K562 (cell line): ENCODE measurements around the gene MIDN. TPM values are rescaled to one million over a fixed set of nuclear protein-coding genes. Genes with fewer than 3 reads are reported as not detected.

ENCODE experiments used
- ATAC-seq: fragments of 200-7000 bp; cut with Tn5 transposase; 3 replicates; pipeline ENCODE4 v1.9.1; 2020; ENCODE audit warnings: moderate library complexity
- BruUV-seq: library from RNA; stranded (reverse); fragments of 400-500 nt; replicated peaks from 2 replicates; lab custom pipeline; 2021; lab: Mats Ljungman, UMichigan
- CTCF ChIA-PET: fragments of 300-600 bp; formaldehyde crosslinking; extraction: SDS; loops from one replicate; lab custom pipeline; 2021; ENCODE audit warnings: low intra/inter-chr PET ratio; lab: Yijun Ruan, JAX
- POLR2A ChIA-PET: fragments of 300-600, 350-650 bp; sonication (Branson Sonifier 250); formaldehyde crosslinking; extraction: SDS; loops from one replicate; lab custom pipeline; 2021; ENCODE audit warnings: antibody characterized with exemption, inconsistent platforms; lab: Yijun Ruan, JAX
- DNase-seq, 4 experiments: peaks; one replicate each; pipeline versions ENCODE4 v3.0.0 to v3.0.0-alpha.2; 2011 to 2018; ENCODE audit warnings: low spot score in 3 of 4, mixed read lengths in 3 of 4; ENCODE audit errors: extremely low read depth in 1 of 4
- FAIRE-seq: peaks from 2 replicates; lab custom pipeline; 2011; peaks lifted over from hg19 to GRCh38; lab: Jason Lieb, UNC
- H2AFZ ChIP-seq: 2 replicates; pipeline ENCODE4 v1.6.0; 2011; ENCODE audit warnings: low read depth, low read length, control low read depth, inconsistent platforms
- H3K27ac ChIP-seq: fragments of 200-600 bp; 3 replicates; pipeline ENCODE4 v1.8.0; 2011; ENCODE audit warnings: low read depth, mild to moderate bottlenecking, control low read depth, inconsistent platforms, low read length, moderate library complexity, mixed read lengths; ENCODE audit errors: extremely low read depth
- H3K27me3 ChIP-seq, 2 experiments: fragments of 300-600 bp in 1 of 2; 2 replicates in 1 of 2; 3 replicates in 1 of 2; pipeline versions ENCODE4 v1.6.0 to v1.8.0; 2011; ENCODE audit warnings: inconsistent platforms in 2 of 2, low read length in 2 of 2, mild to moderate bottlenecking in 1 of 2, mixed read lengths in 1 of 2, moderate library complexity in 1 of 2; ENCODE audit not compliant: control insufficient read depth in 2 of 2, insufficient read depth in 2 of 2
- H3K36me3 ChIP-seq: fragments of 300-600 bp; 3 replicates; pipeline ENCODE4 v1.8.0; 2011; ENCODE audit warnings: mild to moderate bottlenecking, low read length, inconsistent platforms; ENCODE audit not compliant: control insufficient read depth, insufficient read depth
- H3K4me1 ChIP-seq, 2 experiments: fragments of 200-600 bp in 1 of 2; replicated peaks in 1 of 2; 2 replicates in 1 of 2; 3 replicates in 1 of 2; pipeline versions ENCODE4 v1.5.1 to v1.8.0; 2011; ENCODE audit warnings: inconsistent platforms in 2 of 2, low read length in 2 of 2, mild to moderate bottlenecking in 1 of 2, mixed read lengths in 1 of 2, moderate library complexity in 1 of 2; ENCODE audit not compliant: control insufficient read depth in 2 of 2, insufficient read depth in 2 of 2
- H3K4me2 ChIP-seq: 2 replicates; pipeline ENCODE4 v1.6.1; 2011; ENCODE audit warnings: low read length, control low read depth, inconsistent platforms, mixed read lengths; ENCODE audit not compliant: insufficient read depth
- H3K4me3 ChIP-seq: fragments of 200-600 bp; sonication (generic), shearing (Covaris generic); 2 replicates; pipeline ENCODE4 v1.5.1; 2016; ENCODE audit warnings: control low read depth, inconsistent platforms
- H3K79me2 ChIP-seq: fragments of 200-600 bp; 3 replicates; pipeline ENCODE4 v1.8.0; 2011; ENCODE audit warnings: low read length, inconsistent platforms; ENCODE audit not compliant: control insufficient read depth, insufficient read depth
- H3K9ac ChIP-seq, 2 experiments: 2 replicates each; pipeline versions ENCODE4 v1.6.0 to v1.6.1; 2011; ENCODE audit warnings: low read depth in 2 of 2, low read length in 2 of 2, control low read depth in 1 of 2, inconsistent platforms in 1 of 2, mild to moderate bottlenecking in 1 of 2, mixed read lengths in 1 of 2; ENCODE audit not compliant: insufficient read depth in 1 of 2
- H3K9me1 ChIP-seq: one replicate; pipeline ENCODE4 v1.6.0; 2011; ENCODE audit warnings: inconsistent platforms, mild to moderate bottlenecking, low read length, moderate library complexity; ENCODE audit not compliant: control insufficient read depth, insufficient read depth
- H3K9me3 ChIP-seq: replicated peaks from 2 replicates; pipeline ENCODE4 v1.5.1; 2011; ENCODE audit warnings: low read depth, low read length, inconsistent platforms; ENCODE audit not compliant: control insufficient read depth, insufficient read depth
- H4K20me1 ChIP-seq: replicated peaks from 2 replicates; pipeline ENCODE4 v1.6.1; 2011; ENCODE audit warnings: low read length, inconsistent platforms, mixed read lengths; ENCODE audit not compliant: control insufficient read depth, insufficient read depth
- MECOM ChIP-seq: fragments of 250-450 bp; sonication (Bioruptor Pico); IDR thresholded peaks from 2 replicates; pipeline ENCODE4 v1.8.0; 2022; ENCODE audit warnings: inconsistent platforms
- NFYB ChIP-seq: IDR thresholded peaks from 2 replicates; pipeline ENCODE4 v1.6.1; 2011; ENCODE audit warnings: mild to moderate bottlenecking, moderate library complexity; ENCODE audit not compliant: insufficient read length; ENCODE audit errors: extremely low read depth
- POLR2G ChIP-seq: fragments of 200-400 bp; formaldehyde crosslinking; IDR thresholded peaks from 2 replicates; pipeline ENCODE4 v1.6.1; 2017; ENCODE audit warnings: low read depth, mild to moderate bottlenecking, antibody characterized with exemption, low read length, moderate library complexity
- RBFOX2 ChIP-seq: fragments of 200-400 bp; formaldehyde crosslinking; IDR thresholded peaks from 2 replicates; pipeline ENCODE4 v1.6.1; 2017; ENCODE audit warnings: low read depth, mild to moderate bottlenecking, low read length, moderate library complexity
- WGBS: fragments of 100-300 bp; shearing (Covaris generic); methylation state at CpG from one replicate; pipeline ENCODE4 v1.1.6; 2016; ENCODE audit warnings: low coverage, mixed read lengths; ENCODE audit not compliant: insufficient coverage; ENCODE audit errors: missing lambda C conversion rate; 5-methylcytosine and 5-hydroxymethylcytosine counted together
- in situ Hi-C: fragments of 300-500 bp; cut with MboI; formaldehyde crosslinking; loops from 4 replicates; pipeline ENCODE4 v1.15.0; 2018; ENCODE audit warnings: inconsistent platforms, mixed read lengths
- intact Hi-C: fragments of 100-400 bp; cut with micrococcal nuclease; formaldehyde crosslinking; loops from 2 replicates; pipeline ENCODE4 v1.14.2; 2022
- polyA plus RNA-seq, 8 experiments: library from polyadenylated mRNA; depleted of rRNA in 4 of 8; stranded (reverse) in 5 of 8; unstranded in 3 of 8; fragments of >200 nt; fragmentation: Nextera tagmentation in 2 of 8; fragmentation: Illumina TruSeq in 1 of 8; extraction: Ambion mirVana in 2 of 8; extraction: Trizol in 1 of 8; gene quantifications; 2 replicates each; pipeline versions ENCODE4 v1.2.1 to v1.2.3, GENCODE V29; 2011 to 2014; ENCODE audit warnings: inconsistent platforms in 1 of 8, missing spikeins in 1 of 8
- total RNA-seq, 7 experiments: library from RNA; depleted of rRNA in 6 of 7; stranded (reverse); fragments of >200 nt in 6 of 7; fragmentation: Illumina TruSeq in 2 of 7; extraction: Trizol in 2 of 7; gene quantifications; 2 replicates each; pipeline versions ENCODE4 v1.2.1 to v1.2.3, GENCODE V29; 2011 to 2021; ENCODE audit warnings: low replicate concordance in 1 of 7
- TF ChIP-seq, protein P1 (sequence below): fragments of 450-650 bp; formaldehyde crosslinking; IDR thresholded peaks from 2 replicates; pipeline ENCODE4 v1.4.0; 2020; ENCODE audit warnings: mild to moderate bottlenecking

Gene MIDN
- total and polyA plus RNA-seq, 9 of the 15 experiments (the other 6 are each of a cell fraction or from before 2014, with no cell fraction given), result 0.17 to 120 (median 10.1) TPM

DNA sequence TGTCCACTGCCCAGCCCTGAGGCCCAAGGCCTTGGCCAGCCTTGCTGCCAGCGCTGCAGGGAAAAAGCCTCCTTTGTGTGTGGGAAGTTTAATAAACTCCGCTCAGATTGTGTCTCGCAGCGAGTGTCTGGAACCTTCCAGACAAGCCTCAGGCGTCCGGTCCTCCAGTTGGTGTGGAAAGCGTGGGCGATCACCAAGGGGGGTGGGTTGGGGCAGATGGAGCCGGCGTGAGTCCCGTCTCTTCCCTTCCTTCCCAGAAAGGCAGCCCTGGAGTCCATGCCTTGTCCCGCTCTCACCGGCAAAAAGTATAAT, 38.2 kb upstream of the MIDN start:
- Histone ChIP-seq H4K20me1 (peaks cover 54% of the 10 kb centered on the region), H3K36me3 (peaks cover 65% of the 10 kb centered on the region; the same call in 2 of the 3 replicates), H3K9me3 (no peaks in the 10 kb centered on the region), H3K27me3 (no peaks in the 10 kb centered on the region), H3K9ac (peak overlapping the region in 1 of 2 experiments; percentile 83; a peak in 2 of 4 replicates), H3K4me1 (peaks cover 24 to 80% of the 10 kb centered on the region in 2 experiments), H3K4me3 (no peak overlapping the region), H3K27ac (no peak overlapping the region), H3K9me1 (peaks cover 21% of the 10 kb centered on the region), H3K79me2 (peaks cover 90% of the 10 kb centered on the region), H3K4me2 (no peak overlapping the region), H2AFZ (no peak overlapping the region)
- FAIRE-seq, result no peak
- 97% methylated on average over 10 of the region's 13 CpGs for WGBS
- no peak for ATAC-seq
- POLR2A ChIA-PET, result no interaction called here
- intact Hi-C loops (no loop called here), in situ Hi-C loops (no loop called here)
- TF ChIP-seq, protein P1, sequence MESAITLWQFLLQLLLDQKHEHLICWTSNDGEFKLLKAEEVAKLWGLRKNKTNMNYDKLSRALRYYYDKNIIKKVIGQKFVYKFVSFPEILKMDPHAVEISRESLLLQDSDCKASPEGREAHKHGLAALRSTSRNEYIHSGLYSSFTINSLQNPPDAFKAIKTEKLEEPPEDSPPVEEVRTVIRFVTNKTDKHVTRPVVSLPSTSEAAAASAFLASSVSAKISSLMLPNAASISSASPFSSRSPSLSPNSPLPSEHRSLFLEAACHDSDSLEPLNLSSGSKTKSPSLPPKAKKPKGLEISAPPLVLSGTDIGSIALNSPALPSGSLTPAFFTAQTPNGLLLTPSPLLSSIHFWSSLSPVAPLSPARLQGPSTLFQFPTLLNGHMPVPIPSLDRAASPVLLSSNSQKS, result no peak
- TF ChIP-seq MECOM (no peak), POLR2G (peak; percentile 60), RBFOX2 (peak; percentile 37), NFYB (no peak)
- DNase-seq, result no peak
- BruUV-seq, result no TSS peak
- CTCF ChIA-PET, result no interaction called here
